ENCODE data around the gene MIX23.

The MIX23 gene

DNA sequence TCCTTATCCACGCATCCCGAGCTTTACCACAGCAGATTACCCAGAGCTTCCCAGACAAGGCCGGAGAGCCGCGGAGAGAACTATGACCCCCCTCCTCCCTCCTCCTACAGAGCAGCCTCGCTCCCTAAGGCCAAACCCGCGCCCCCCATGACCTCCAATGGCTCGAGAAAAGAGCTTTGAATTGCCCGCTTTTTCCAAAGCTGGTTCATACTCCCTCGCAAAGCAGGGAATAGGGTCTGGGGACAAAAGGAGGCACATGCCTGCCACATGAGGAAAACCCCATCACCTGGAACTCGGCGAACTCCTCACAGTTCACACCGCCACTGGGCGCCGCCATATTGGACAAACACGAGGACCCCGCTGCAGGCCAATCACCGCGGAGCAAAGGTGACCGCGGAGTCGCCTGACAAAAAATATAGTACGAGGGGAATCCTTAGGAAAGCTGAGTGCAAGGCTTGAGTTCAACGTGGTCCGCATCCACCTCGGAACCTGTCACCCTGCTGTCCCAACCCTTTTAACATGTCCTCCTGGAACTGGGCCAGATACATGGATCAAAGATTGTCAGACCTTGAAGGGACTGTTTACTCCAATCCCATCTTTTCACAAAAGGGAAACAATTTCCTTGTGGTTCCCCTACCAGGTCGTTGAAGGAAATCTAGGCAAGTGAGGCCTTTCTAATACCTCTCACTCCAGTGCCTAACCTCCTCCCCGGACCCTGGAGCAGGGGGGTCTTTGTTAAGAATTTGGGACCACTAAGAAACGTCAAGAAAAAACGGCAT is at the start of gene MIX23:
Gene MIX23, minus strand, starts transcription at position 344 of the 779 bp plus-strand sequence. Its CDS starts 7 bp downstream, at position 337.
- peak; percentile 86 for DNase-seq

GRCh38 chr3:122430371-122430770 is 47.3 kb upstream of the MIX23 start:
- DNase-seq, result no peak

- no peak for DNase-seq
Observed at GRCh38 chr3:122427857-122428471, 44.9 kb upstream of the MIX23 start.

DNA sequence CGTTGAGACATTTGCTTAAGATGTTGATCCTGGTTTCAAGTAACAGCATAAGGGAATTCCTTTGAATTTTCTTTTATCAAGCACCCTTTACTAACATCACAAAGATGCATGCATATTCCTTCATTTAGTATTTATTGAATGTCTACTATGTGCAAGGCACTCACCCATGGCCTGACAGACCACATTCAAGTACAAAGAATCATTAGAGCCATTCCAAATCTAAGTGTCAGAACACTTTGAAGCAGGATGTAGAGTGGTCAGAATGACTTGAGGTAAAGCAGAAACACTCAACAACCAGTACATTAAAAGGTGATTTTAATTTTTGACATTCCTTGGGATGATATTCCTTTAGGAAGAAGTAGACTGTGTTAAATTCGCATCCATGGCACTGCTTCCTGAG is 38.8 kb upstream of the MIX23 start:
- DNase-seq, result no peak

DNA sequence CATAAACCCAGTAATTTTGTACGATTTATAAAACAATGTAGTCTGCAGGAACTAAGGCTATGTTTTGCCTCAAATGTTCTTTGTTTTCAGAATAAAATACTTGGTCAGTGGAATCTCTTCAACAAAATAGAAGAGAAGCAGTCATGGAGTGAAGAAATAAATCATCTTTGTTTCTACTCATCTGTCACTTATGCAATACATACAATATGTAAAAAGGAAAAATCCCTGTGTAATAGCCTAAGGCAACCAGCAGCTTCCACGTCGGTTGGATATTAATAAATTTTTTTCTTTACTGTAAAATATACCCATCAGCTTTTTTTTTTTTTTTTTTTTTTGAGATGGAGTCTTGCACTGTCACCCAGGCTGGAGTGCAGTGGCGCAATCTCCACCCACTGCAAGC is 38.1 kb upstream of the MIX23 start:
- no peak for DNase-seq

DNA sequence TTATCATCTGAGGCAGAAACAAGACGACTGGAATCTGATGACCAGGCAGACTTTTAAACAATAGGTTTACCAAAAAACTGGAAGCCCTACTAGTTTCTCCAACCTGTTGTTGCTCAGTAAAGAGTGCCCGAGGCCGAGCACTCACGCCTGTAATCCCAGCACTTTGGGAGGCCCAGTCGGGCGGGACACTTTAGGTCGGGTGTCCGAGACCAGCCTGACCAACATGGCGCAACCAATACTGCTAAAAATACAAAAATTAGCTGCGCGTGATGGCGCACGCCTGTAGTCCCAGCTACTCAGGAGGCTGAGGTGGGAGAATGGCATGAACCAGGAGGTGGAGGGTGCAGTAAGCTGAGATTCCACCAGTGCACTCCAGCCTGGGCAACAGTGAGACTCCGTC is 33.9 kb upstream of the MIX23 start:
- no peak for DNase-seq

DNA sequence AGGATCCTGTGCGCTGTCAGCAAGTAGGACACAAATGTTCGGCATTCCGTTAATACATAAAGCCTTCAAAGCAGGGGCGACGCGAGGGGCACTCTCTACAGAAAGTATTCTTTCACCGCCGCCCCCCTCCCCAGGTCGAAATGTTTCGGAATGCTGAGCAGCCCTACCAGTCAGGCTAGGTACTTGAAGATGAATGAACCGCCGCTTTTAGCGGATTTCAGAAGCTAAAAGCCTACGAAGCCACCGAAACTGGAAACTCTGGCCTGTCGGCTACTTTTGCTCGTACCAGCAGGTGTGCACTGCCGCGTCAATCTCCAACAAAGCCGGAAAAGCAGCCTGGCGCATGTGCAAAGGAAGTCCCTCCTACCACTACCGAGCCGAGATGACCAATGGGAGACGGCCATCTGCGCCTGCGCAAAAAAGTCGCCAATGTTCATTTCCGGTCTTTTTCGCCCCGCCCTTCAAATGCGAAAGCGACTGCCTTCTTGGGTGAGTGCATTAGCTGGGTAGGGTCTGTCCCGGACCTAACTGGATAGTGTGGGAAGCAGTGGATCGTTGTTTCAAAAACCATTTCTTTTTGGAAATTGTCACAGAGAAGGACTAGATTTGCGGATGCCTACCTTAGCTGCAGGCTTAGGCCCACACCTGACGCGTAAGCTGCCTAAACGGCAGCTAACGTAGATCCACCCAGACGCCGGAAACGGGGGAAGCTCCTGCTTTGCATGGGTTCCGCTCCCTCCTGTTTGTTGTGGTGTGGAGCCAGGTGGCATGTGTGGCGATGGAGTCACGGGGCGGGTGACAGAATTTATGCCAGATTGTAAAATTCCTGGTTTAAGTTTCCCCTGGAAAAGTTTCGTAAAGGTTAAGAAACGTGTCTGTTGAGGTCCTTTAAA is 33.0 kb upstream of the MIX23 start, which contains the start of gene WDR5B:
Gene WDR5B, minus strand, starts transcription at position 301 of the 893 bp plus-strand sequence. CDS start 534 bp downstream, outside the sequence.
- peak; percentile 97 for DNase-seq

DNA sequence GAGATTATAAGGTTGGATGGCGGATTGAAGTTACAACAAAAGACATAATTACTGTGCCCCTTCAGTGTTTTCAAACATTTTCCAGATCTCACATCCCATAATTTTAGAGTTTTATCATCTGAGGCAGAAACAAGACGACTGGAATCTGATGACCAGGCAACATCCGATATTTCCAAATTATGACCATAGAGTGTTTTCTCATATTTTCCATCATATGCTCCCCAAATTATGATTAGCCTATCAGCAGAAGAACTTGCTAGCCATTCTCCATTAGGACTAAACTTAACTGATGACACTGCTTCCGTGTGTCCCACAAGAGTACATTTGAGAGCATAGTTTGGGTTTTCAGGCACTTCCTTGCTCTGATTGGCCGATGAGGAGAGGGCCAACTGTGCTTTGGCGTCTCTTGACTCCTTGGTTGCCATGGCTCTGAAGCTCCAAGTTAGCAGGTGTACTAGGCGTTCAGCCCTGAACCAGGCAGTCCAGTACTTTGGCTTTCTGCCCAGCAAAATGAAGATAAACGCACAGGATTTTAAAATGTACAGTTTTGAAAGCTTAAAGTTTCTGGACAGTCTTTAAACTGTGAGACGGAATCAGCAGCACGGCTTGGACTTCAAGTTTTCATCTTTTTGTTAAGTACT is 32.2 kb upstream of the MIX23 start:
- peak; percentile 54 for DNase-seq

- no peak for DNase-seq
Observed at GRCh38 chr3:122414391-122414790, 31.4 kb upstream of the MIX23 start.

DNA sequence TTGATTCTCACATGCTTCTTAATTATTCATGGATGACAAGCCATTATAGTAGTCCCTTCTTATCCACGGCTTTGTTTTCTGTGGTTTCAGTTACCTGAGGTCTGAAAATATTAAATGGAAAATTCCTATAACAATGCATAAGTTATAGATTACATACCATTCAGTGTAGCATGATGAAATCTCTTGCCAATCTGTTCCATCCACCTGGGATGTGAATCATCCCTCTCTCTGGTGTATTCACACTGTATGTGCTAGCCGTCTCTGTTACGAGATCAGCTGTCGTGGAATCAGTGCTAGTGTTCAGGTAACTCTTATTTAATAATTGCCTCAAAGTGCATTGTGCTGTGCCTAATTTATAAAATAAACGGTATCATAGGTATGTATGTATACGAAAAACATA is 27.6 kb upstream of the MIX23 start:
- DNase-seq, result no peak

GRCh38 chr3:122410111-122410510 is 27.1 kb upstream of the MIX23 start:
- no peak for DNase-seq

DNA sequence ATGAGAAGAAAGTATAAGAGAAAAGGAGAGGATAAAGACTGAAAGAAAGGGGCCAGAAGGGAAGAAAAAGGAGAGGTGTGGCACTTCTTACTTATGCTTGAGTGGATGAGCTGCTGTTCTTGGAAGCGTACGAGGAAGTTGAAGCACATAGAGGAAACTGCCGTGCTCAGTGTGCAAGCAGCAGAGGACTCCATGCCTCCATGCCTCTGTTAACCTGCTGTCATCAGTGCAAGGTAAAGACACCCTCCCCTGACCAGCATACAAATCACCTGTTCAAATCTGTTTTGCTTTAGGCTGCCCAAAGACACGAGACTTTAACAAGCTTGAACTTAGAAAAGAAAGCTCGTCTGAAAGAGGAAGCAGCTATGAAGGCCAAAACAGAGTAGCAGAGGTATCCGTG is 26.4 kb upstream of the MIX23 start:
- no peak for DNase-seq

DNA sequence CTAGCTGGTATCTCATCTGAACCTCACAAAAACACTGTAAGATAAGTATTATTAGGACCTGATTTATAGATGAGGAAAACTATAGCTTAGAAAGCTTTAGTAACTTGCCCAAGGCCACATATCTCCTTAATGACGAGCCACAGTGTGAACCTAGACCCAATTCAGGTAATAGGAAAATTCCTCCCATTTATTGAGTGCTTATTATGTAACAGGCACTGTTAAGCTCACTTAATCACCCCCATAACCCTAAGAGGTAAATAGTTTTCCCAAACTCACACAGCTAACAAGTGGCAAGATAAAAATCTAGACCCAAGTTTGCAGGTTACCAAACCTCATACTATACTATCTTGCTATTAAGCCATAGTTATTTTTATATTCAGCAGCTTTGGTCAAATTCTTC is 24.9 kb upstream of the MIX23 start:
- DNase-seq, result no peak

DNA sequence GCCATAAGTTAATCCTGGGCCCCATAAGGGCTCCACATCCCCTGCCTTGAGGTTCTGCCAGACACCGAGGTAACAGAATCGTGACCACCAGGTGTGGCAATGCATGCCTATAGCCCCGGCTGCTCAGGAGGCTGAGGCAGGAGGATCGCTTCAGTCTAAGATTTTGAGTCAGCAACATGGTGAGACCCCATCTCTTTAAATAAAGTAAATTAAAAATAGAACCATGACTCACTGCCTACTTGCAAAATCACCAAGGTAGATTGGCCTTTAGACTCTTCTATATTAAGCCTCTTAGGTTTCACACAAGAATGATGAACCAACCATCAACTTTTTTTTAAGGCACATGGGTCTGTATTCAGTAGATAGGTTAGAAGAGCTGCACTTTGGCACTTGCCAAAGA is 23.2 kb upstream of the MIX23 start:
- DNase-seq, result no peak

DNA sequence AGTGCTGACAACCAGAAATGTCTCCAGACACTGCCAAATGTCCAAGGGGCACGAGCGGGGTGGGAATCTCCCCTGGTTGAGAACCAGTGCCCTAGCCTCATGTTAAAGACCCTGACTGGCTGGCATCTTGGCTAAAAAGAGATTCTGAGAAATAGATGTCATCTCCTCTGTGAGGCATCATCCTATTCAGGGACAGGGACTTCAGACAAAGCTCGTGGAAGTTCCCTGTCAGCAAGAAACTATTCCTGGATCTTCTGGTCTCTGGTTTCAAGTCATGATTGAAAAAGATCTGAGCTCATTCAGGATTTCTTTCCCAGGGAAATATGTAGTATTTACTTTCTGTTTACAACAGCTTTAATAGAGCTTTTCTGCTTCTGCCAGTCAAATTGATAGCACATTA is 22.0 kb upstream of the MIX23 start:
- DNase-seq, result no peak

- DNase-seq, result no peak
Observed at GRCh38 chr3:122403489-122403888, 20.5 kb upstream of the MIX23 start.

- DNase-seq, result no peak
Observed at GRCh38 chr3:122398920-122399319, 15.9 kb upstream of the MIX23 start.

DNA sequence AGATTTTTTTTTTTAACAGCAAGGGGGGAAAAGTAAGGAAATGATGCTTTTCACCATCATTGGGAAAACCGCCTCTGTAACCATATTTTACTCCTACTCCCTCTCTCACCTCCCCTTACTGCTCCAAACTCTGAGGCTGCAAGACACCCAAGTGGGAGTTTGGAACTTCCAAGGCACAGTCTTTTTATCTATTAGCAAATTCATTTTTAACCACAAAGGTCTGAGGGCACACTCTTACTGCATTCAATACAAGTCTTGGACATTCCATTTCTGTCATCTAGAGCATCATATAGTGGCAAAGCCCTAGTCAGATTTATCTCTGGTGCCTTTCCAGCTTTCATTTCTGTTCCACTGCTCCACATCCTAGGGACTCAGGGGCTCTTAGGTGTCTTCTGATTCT is 14.2 kb upstream of the MIX23 start:
- DNase-seq, result no peak

DNA sequence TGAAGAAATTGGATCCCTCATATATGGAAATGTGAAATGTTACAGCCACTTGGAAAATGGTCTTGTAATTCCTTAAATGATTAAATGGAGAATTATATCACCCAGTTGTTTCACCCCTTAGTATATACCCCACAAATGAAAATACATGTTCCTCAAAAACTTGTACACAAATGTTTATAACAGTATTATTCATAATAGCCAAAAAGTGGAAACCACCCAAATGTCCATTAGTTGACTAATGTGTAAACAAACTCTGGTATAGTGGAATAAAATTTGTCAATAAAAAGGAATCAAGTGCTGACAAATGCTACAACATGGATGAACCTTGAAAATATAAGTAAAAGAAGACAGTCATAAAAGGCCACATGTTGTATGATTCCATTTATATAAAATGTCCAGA is 13.5 kb upstream of the MIX23 start:
- no peak for DNase-seq

DNA sequence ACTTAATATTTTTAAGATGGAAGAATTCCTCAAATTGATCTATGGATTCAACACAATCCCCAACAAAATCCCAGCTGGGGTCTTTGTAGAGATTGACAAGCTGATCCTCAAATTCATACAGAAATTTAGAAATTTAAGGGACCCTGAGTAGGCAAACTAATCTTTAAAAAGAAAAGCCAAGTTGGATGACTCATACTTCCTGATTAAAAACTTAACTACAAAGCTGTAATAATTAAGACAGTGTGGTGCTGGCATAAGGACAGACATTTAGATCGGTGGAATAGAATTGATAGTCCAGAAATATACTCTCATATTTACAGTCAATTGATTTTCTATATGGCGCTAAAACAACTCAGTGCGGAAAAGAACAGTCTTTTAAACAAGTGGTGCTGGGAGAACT is 12.6 kb upstream of the MIX23 start:
- no peak for DNase-seq

GRCh38 chr3:122394173-122394572 is 11.1 kb upstream of the MIX23 start:
- DNase-seq, result no peak

GRCh38 chr3:122392868-122393844 is 10.1 kb upstream of the MIX23 start:
- DNase-seq, result peak; percentile 54

All from CD4-positive, alpha-beta T cell treated with Interleukin-4 for 4 hours (primary cell).